K562 (cell line): ENCODE data around the gene PWWP2A. TPM values are rescaled to one million over a fixed set of nuclear protein-coding genes. Genes with fewer than 3 reads are reported as not detected.

ENCODE experiments used
- ATAC-seq: fragments of 200-7000 bp; cut with Tn5 transposase; 3 replicates; pipeline ENCODE4 v1.9.1; 2020; ENCODE audit warnings: moderate library complexity
- BruUV-seq: library from RNA; stranded (reverse); fragments of 400-500 nt; replicated peaks from 2 replicates; lab custom pipeline; 2021; lab: Mats Ljungman, UMichigan
- CTCF ChIA-PET: fragments of 300-600 bp; formaldehyde crosslinking; extraction: SDS; loops from one replicate; lab custom pipeline; 2021; ENCODE audit warnings: low intra/inter-chr PET ratio; lab: Yijun Ruan, JAX
- POLR2A ChIA-PET: fragments of 300-600, 350-650 bp; sonication (Branson Sonifier 250); formaldehyde crosslinking; extraction: SDS; loops from one replicate; lab custom pipeline; 2021; ENCODE audit warnings: antibody characterized with exemption, inconsistent platforms; lab: Yijun Ruan, JAX
- DNase-seq, 4 experiments: peaks; one replicate each; pipeline versions ENCODE4 v3.0.0 to v3.0.0-alpha.2; 2011 to 2018; ENCODE audit warnings: low spot score in 3 of 4, mixed read lengths in 3 of 4; ENCODE audit errors: extremely low read depth in 1 of 4
- FAIRE-seq: peaks from 2 replicates; lab custom pipeline; 2011; peaks lifted over from hg19 to GRCh38; lab: Jason Lieb, UNC
- H2AFZ ChIP-seq: 2 replicates; pipeline ENCODE4 v1.6.0; 2011; ENCODE audit warnings: low read depth, low read length, control low read depth, inconsistent platforms
- H3K27ac ChIP-seq: fragments of 200-600 bp; 3 replicates; pipeline ENCODE4 v1.8.0; 2011; ENCODE audit warnings: low read depth, mild to moderate bottlenecking, control low read depth, inconsistent platforms, low read length, moderate library complexity, mixed read lengths; ENCODE audit errors: extremely low read depth
- H3K27me3 ChIP-seq, 2 experiments: fragments of 300-600 bp in 1 of 2; 2 replicates in 1 of 2; 3 replicates in 1 of 2; pipeline versions ENCODE4 v1.6.0 to v1.8.0; 2011; ENCODE audit warnings: inconsistent platforms in 2 of 2, low read length in 2 of 2, mild to moderate bottlenecking in 1 of 2, mixed read lengths in 1 of 2, moderate library complexity in 1 of 2; ENCODE audit not compliant: control insufficient read depth in 2 of 2, insufficient read depth in 2 of 2
- H3K36me3 ChIP-seq: fragments of 300-600 bp; 3 replicates; pipeline ENCODE4 v1.8.0; 2011; ENCODE audit warnings: mild to moderate bottlenecking, low read length, inconsistent platforms; ENCODE audit not compliant: control insufficient read depth, insufficient read depth
- H3K4me1 ChIP-seq, 2 experiments: fragments of 200-600 bp in 1 of 2; replicated peaks in 1 of 2; 2 replicates in 1 of 2; 3 replicates in 1 of 2; pipeline versions ENCODE4 v1.5.1 to v1.8.0; 2011; ENCODE audit warnings: inconsistent platforms in 2 of 2, low read length in 2 of 2, mild to moderate bottlenecking in 1 of 2, mixed read lengths in 1 of 2, moderate library complexity in 1 of 2; ENCODE audit not compliant: control insufficient read depth in 2 of 2, insufficient read depth in 2 of 2
- H3K4me2 ChIP-seq: 2 replicates; pipeline ENCODE4 v1.6.1; 2011; ENCODE audit warnings: low read length, control low read depth, inconsistent platforms, mixed read lengths; ENCODE audit not compliant: insufficient read depth
- H3K4me3 ChIP-seq: fragments of 200-600 bp; sonication (generic), shearing (Covaris generic); 2 replicates; pipeline ENCODE4 v1.5.1; 2016; ENCODE audit warnings: control low read depth, inconsistent platforms
- H3K79me2 ChIP-seq: fragments of 200-600 bp; 3 replicates; pipeline ENCODE4 v1.8.0; 2011; ENCODE audit warnings: low read length, inconsistent platforms; ENCODE audit not compliant: control insufficient read depth, insufficient read depth
- H3K9ac ChIP-seq, 2 experiments: 2 replicates each; pipeline versions ENCODE4 v1.6.0 to v1.6.1; 2011; ENCODE audit warnings: low read depth in 2 of 2, low read length in 2 of 2, control low read depth in 1 of 2, inconsistent platforms in 1 of 2, mild to moderate bottlenecking in 1 of 2, mixed read lengths in 1 of 2; ENCODE audit not compliant: insufficient read depth in 1 of 2
- H3K9me1 ChIP-seq: one replicate; pipeline ENCODE4 v1.6.0; 2011; ENCODE audit warnings: inconsistent platforms, mild to moderate bottlenecking, low read length, moderate library complexity; ENCODE audit not compliant: control insufficient read depth, insufficient read depth
- H3K9me3 ChIP-seq: replicated peaks from 2 replicates; pipeline ENCODE4 v1.5.1; 2011; ENCODE audit warnings: low read depth, low read length, inconsistent platforms; ENCODE audit not compliant: control insufficient read depth, insufficient read depth
- H4K20me1 ChIP-seq: replicated peaks from 2 replicates; pipeline ENCODE4 v1.6.1; 2011; ENCODE audit warnings: low read length, inconsistent platforms, mixed read lengths; ENCODE audit not compliant: control insufficient read depth, insufficient read depth
- CHAMP1 ChIP-seq: fragments of 450-650 bp; IDR thresholded peaks from 2 replicates; pipeline ENCODE4 v1.6.1; 2016; ENCODE audit warnings: mild to moderate bottlenecking
- KLF10 ChIP-seq: fragments of 250-450 bp; sonication (Bioruptor Pico); IDR thresholded peaks from 2 replicates; pipeline ENCODE4 v1.6.1; 2021; ENCODE audit warnings: matching md5 sums
- RBM25 ChIP-seq: fragments of 200-400 bp; formaldehyde crosslinking; IDR thresholded peaks from 2 replicates; pipeline ENCODE4 v1.6.1; 2018; ENCODE audit warnings: low read length, low read depth, moderate library complexity; ENCODE audit not compliant: severe bottlenecking
- USF2 ChIP-seq: sonication (generic); formaldehyde crosslinking; IDR thresholded peaks from 2 replicates; pipeline ENCODE4 v1.5.0; 2020; ENCODE audit warnings: missing genetic modification reagents
- ZFP36 ChIP-seq: fragments of 150-350 bp; IDR thresholded peaks from 2 replicates; pipeline ENCODE4 v1.6.1; 2018; ENCODE audit warnings: low read length, low read depth; ENCODE audit not compliant: partially characterized antibody
- ZNF174 ChIP-seq: fragments of 250-450 bp; sonication (Bioruptor Pico); IDR thresholded peaks from 2 replicates; pipeline ENCODE4 v1.4.0; 2020; ENCODE audit warnings: mild to moderate bottlenecking
- WGBS: fragments of 100-300 bp; shearing (Covaris generic); methylation state at CpG from one replicate; pipeline ENCODE4 v1.1.6; 2016; ENCODE audit warnings: low coverage, mixed read lengths; ENCODE audit not compliant: insufficient coverage; ENCODE audit errors: missing lambda C conversion rate; 5-methylcytosine and 5-hydroxymethylcytosine counted together
- in situ Hi-C: fragments of 300-500 bp; cut with MboI; formaldehyde crosslinking; loops from 4 replicates; pipeline ENCODE4 v1.15.0; 2018; ENCODE audit warnings: inconsistent platforms, mixed read lengths
- intact Hi-C: fragments of 100-400 bp; cut with micrococcal nuclease; formaldehyde crosslinking; loops from 2 replicates; pipeline ENCODE4 v1.14.2; 2022
- polyA plus RNA-seq, 8 experiments: library from polyadenylated mRNA; depleted of rRNA in 4 of 8; stranded (reverse) in 5 of 8; unstranded in 3 of 8; fragments of >200 nt; fragmentation: Nextera tagmentation in 2 of 8; fragmentation: Illumina TruSeq in 1 of 8; extraction: Ambion mirVana in 2 of 8; extraction: Trizol in 1 of 8; gene quantifications; 2 replicates each; pipeline versions ENCODE4 v1.2.1 to v1.2.3, GENCODE V29; 2011 to 2014; ENCODE audit warnings: inconsistent platforms in 1 of 8, missing spikeins in 1 of 8
- total RNA-seq, 7 experiments: library from RNA; depleted of rRNA in 6 of 7; stranded (reverse); fragments of >200 nt in 6 of 7; fragmentation: Illumina TruSeq in 2 of 7; extraction: Trizol in 2 of 7; gene quantifications; 2 replicates each; pipeline versions ENCODE4 v1.2.1 to v1.2.3, GENCODE V29; 2011 to 2021; ENCODE audit warnings: low replicate concordance in 1 of 7

Gene PWWP2A
- total and polyA plus RNA-seq, 9 of the 15 experiments (the other 6 are each of a cell fraction or from before 2014, with no cell fraction given): 2.7 to 26.3 (median 14.6) TPM

GRCh38 chr5:160152901-160153300 is 33.7 kb upstream of the PWWP2A start:
- Histone ChIP-seq H2AFZ (no peak overlapping the region), H3K9me3 (no peaks in the 10 kb centered on the region), H3K4me3 (no peak overlapping the region), H3K27me3 (peaks cover 6 to 14% of the 10 kb centered on the region in 2 experiments; a peak in 4 of 5 replicates), H3K4me2 (no peak overlapping the region), H3K9ac (no peak overlapping the region), H3K9me1 (no peaks in the 10 kb centered on the region), H3K4me1 (no peaks in the 10 kb centered on the region), H3K36me3 (no peaks in the 10 kb centered on the region), H3K79me2 (no peaks in the 10 kb centered on the region), H4K20me1 (no peaks in the 10 kb centered on the region), H3K27ac (no peak overlapping the region)
- no TSS peak for BruUV-seq
- ChIA-PET CTCF (no interaction called here), POLR2A (interaction anchor here (0.7 kb wide), 1 partner anchor 22 kb away, joined by 3 read pairs; no protein-coding TSS in a partner anchor)
- intact Hi-C loops: no loop called here
- 10% methylated on average over 6 of the region's 6 CpGs for WGBS
- DNase-seq (no peak), ATAC-seq (no peak), FAIRE-seq (no peak)
- in situ Hi-C loops: no loop called here
- no peak for TF ChIP-seq KLF10 (CRISPR knock-in tag)
- TF ChIP-seq CHAMP1: no peak
- TF ChIP-seq USF2 (CRISPR knock-in tag): no peak
- no peak for TF ChIP-seq ZNF174 (CRISPR knock-in tag)
- TF ChIP-seq RBM25: peak; percentile 87
- TF ChIP-seq ZFP36: no peak
